Mononuclear cell (primary cell): Measurements from ENCODE around the gene MAP4K4. TPM values are rescaled to one million over a fixed set of nuclear protein-coding genes. Genes with fewer than 3 reads are reported as not detected.

ENCODE experiments used
- H3K27me3 ChIP-seq: 2 replicates; pipeline ENCODE4 v1.6.0; 2011; ENCODE audit warnings: low read length, control low read depth; ENCODE audit not compliant: insufficient read depth
- H3K4me1 ChIP-seq: 2 replicates; pipeline ENCODE4 v1.5.1; 2011; ENCODE audit warnings: mild to moderate bottlenecking, low read length, control low read depth; ENCODE audit not compliant: insufficient read depth
- H3K4me3 ChIP-seq: 2 replicates; pipeline ENCODE4 v1.5.1; 2011; ENCODE audit warnings: mild to moderate bottlenecking, low read length, moderate library complexity
- H3K9me3 ChIP-seq: 2 replicates; pipeline ENCODE4 v1.5.1; 2011; ENCODE audit warnings: low read depth, mild to moderate bottlenecking, control low read depth, low read length
- total RNA-seq: library from RNA; depleted of rRNA; stranded (reverse); fragments of >200 nt; gene quantifications from one replicate; pipeline ENCODE4 v1.2.3, GENCODE V29; 2012

The MAP4K4 gene
- total RNA-seq, 1 donor, result 58.8 TPM

- Histone ChIP-seq H3K27me3 (no peaks in the 10 kb centered on the region), H3K4me1 (peaks cover 37% of the 10 kb centered on the region), H3K4me3 (no peak overlapping the region), H3K9me3 (no peaks in the 10 kb centered on the region)
Measured at GRCh38 chr2:101805152-101806088, 107.9 kb downstream of the MAP4K4 start.

GRCh38 chr2:101806123-101806522 is 108.6 kb downstream of the MAP4K4 start:
- Histone ChIP-seq H3K4me1 (peaks cover 37% of the 10 kb centered on the region), H3K4me3 (no peak overlapping the region), H3K27me3 (no peaks in the 10 kb centered on the region), H3K9me3 (no peaks in the 10 kb centered on the region)

GRCh38 chr2:101806701-101807100 is 109.2 kb downstream of the MAP4K4 start:
- H3K27me3 ChIP-seq, result no peaks in the 10 kb centered on the region
- H3K4me3 ChIP-seq, result no peak overlapping the region
- peaks cover 31% of the 10 kb centered on the region for H3K4me1 ChIP-seq
- no peaks in the 10 kb centered on the region for H3K9me3 ChIP-seq

GRCh38 chr2:101807242-101807641 is 109.7 kb downstream of the MAP4K4 start:
- Histone ChIP-seq H3K4me3 (no peak overlapping the region), H3K27me3 (no peaks in the 10 kb centered on the region), H3K9me3 (no peaks in the 10 kb centered on the region), H3K4me1 (peaks cover 31% of the 10 kb centered on the region)

GRCh38 chr2:101808006-101808562 is 110.6 kb downstream of the MAP4K4 start:
- H3K4me3 ChIP-seq, result no peak overlapping the region
- H3K4me1 ChIP-seq, result peaks cover 31% of the 10 kb centered on the region
- H3K9me3 ChIP-seq, result no peaks in the 10 kb centered on the region
- H3K27me3 ChIP-seq, result no peaks in the 10 kb centered on the region

- H3K27me3 ChIP-seq, result no peaks in the 10 kb centered on the region
- H3K4me3 ChIP-seq, result no peak overlapping the region
- peaks cover 21% of the 10 kb centered on the region for H3K4me1 ChIP-seq
- H3K9me3 ChIP-seq, result no peaks in the 10 kb centered on the region
Measured at GRCh38 chr2:101809698-101810097, 112.2 kb downstream of the MAP4K4 start.

GRCh38 chr2:101811226-101812015 is 113.9 kb downstream of the MAP4K4 start:
- Histone ChIP-seq H3K4me1 (peaks cover 17% of the 10 kb centered on the region), H3K4me3 (no peak overlapping the region), H3K27me3 (no peaks in the 10 kb centered on the region), H3K9me3 (no peaks in the 10 kb centered on the region)

GRCh38 chr2:101812226-101812625 is 114.7 kb downstream of the MAP4K4 start:
- peaks cover 10% of the 10 kb centered on the region for H3K4me1 ChIP-seq
- H3K27me3 ChIP-seq, result no peaks in the 10 kb centered on the region
- no peaks in the 10 kb centered on the region for H3K9me3 ChIP-seq
- H3K4me3 ChIP-seq, result no peak overlapping the region

GRCh38 chr2:101814752-101815151 is 117.2 kb downstream of the MAP4K4 start:
- Histone ChIP-seq H3K9me3 (no peaks in the 10 kb centered on the region), H3K4me3 (no peak overlapping the region), H3K4me1 (peaks cover 17% of the 10 kb centered on the region), H3K27me3 (no peaks in the 10 kb centered on the region)

GRCh38 chr2:101815154-101815553 is 117.6 kb downstream of the MAP4K4 start:
- no peaks in the 10 kb centered on the region for H3K9me3 ChIP-seq
- H3K27me3 ChIP-seq, result no peaks in the 10 kb centered on the region
- no peak overlapping the region for H3K4me3 ChIP-seq
- peaks cover 17% of the 10 kb centered on the region for H3K4me1 ChIP-seq

GRCh38 chr2:101815739-101816391 is 118.4 kb downstream of the MAP4K4 start:
- Histone ChIP-seq H3K27me3 (no peaks in the 10 kb centered on the region), H3K9me3 (no peaks in the 10 kb centered on the region), H3K4me1 (peaks cover 17% of the 10 kb centered on the region), H3K4me3 (no peak overlapping the region)

- Histone ChIP-seq H3K9me3 (no peaks in the 10 kb centered on the region), H3K27me3 (no peaks in the 10 kb centered on the region), H3K4me1 (peaks cover 17% of the 10 kb centered on the region), H3K4me3 (no peak overlapping the region)
Measured at GRCh38 chr2:101816598-101816997, 119.1 kb downstream of the MAP4K4 start.

GRCh38 chr2:101817481-101817880 is 120.0 kb downstream of the MAP4K4 start:
- H3K9me3 ChIP-seq, result no peaks in the 10 kb centered on the region
- H3K4me1 ChIP-seq, result peaks cover 17% of the 10 kb centered on the region

GRCh38 chr2:101818531-101819451 is 121.3 kb downstream of the MAP4K4 start:
- Histone ChIP-seq H3K4me1 (peaks cover 26% of the 10 kb centered on the region), H3K9me3 (no peaks in the 10 kb centered on the region), H3K27me3 (no peaks in the 10 kb centered on the region), H3K4me3 (no peak overlapping the region)

More at GRCh38 chr2:101817481-101817880, 120.0 kb downstream of the MAP4K4 start:
- H3K4me3 ChIP-seq, result no peak overlapping the region
- H3K27me3 ChIP-seq, result no peaks in the 10 kb centered on the region
